GM23338 (cell line): Measurements from ENCODE around the gene CLSTN2. TPM values are rescaled to one million over a fixed set of nuclear protein-coding genes. Genes with fewer than 3 reads are reported as not detected.

Experiments
- ATAC-seq: fragments of 200-7000 bp; cut with Tn5 transposase; 3 replicates; pipeline ENCODE4 v1.9.1; 2020
- DNase-seq: peaks from one replicate; pipeline ENCODE4 v3.0.0-alpha.2; 2015; ENCODE audit warnings: low spot score
- H2AFZ ChIP-seq: fragments of 200-600 bp; sonication (generic); 2 replicates; pipeline ENCODE4 v1.8.0; 2016; ENCODE audit warnings: antibody characterized with exemption, mild to moderate bottlenecking, moderate library complexity
- H3F3A ChIP-seq: fragments of 200-600 bp; sonication (generic); replicated peaks from 2 replicates; pipeline ENCODE4 v1.8.0; 2017; ENCODE audit warnings: antibody characterized with exemption, mixed run types, low read depth
- H3K27ac ChIP-seq: fragments of 200-600 bp; sonication (generic); 2 replicates; pipeline ENCODE4 v1.6.1; 2016; ENCODE audit warnings: low read depth
- H3K27me3 ChIP-seq: fragments of 200-600 bp; sonication (generic); 2 replicates; pipeline ENCODE4 v1.8.0; 2016; ENCODE audit warnings: mild to moderate bottlenecking, mixed run types, moderate library complexity; ENCODE audit not compliant: insufficient read depth
- H3K36me3 ChIP-seq: fragments of 200-600 bp; sonication (generic); 2 replicates; pipeline ENCODE4 v1.8.0; 2016; ENCODE audit warnings: mild to moderate bottlenecking; ENCODE audit not compliant: insufficient read depth
- H3K4me1 ChIP-seq: fragments of 200-600 bp; sonication (generic); 2 replicates; pipeline ENCODE4 v1.8.0; 2016; ENCODE audit warnings: mild to moderate bottlenecking, moderate library complexity; ENCODE audit not compliant: insufficient read depth
- H3K4me2 ChIP-seq: fragments of 200-600 bp; sonication (generic); 2 replicates; pipeline ENCODE4 v1.7.1; 2017; ENCODE audit warnings: mixed run types
- H3K4me3 ChIP-seq: fragments of 200-600 bp; sonication (generic); 2 replicates; pipeline ENCODE4 v1.6.1; 2016; ENCODE audit warnings: mixed run types
- H3K79me2 ChIP-seq: fragments of 200-600 bp; sonication (generic); replicated peaks from 2 replicates; pipeline ENCODE4 v1.8.0; 2017; ENCODE audit warnings: mild to moderate bottlenecking; ENCODE audit not compliant: insufficient read depth
- H3K9me2 ChIP-seq: fragments of 200-600 bp; sonication (generic); 2 replicates; pipeline ENCODE4 v1.8.0; 2017; ENCODE audit not compliant: insufficient read depth
- H4K20me1 ChIP-seq: fragments of 200-600 bp; sonication (generic); replicated peaks from 2 replicates; pipeline ENCODE4 v1.8.0; 2017; ENCODE audit warnings: mild to moderate bottlenecking; ENCODE audit not compliant: insufficient read depth
- H3K27ac Mint-ChIP-seq: 2 replicates; pipeline ENCODE4 v1.8.0; 2020; ENCODE audit warnings: inconsistent platforms, mild to moderate bottlenecking, moderate library complexity, mixed read lengths
- H3K27me3 Mint-ChIP-seq: 3 replicates; pipeline ENCODE4 v1.8.0; 2022; ENCODE audit warnings: low read depth, mild to moderate bottlenecking, moderate library complexity, mixed read lengths, inconsistent platforms; ENCODE audit not compliant: insufficient read depth, poor library complexity
- H3K36me3 Mint-ChIP-seq: 3 replicates; pipeline ENCODE4 v1.8.0; 2021; ENCODE audit warnings: low read depth, mild to moderate bottlenecking, inconsistent platforms, moderate library complexity, mixed read lengths
- H3K4me1 Mint-ChIP-seq: 3 replicates; pipeline ENCODE4 v1.8.0; 2020; ENCODE audit warnings: mild to moderate bottlenecking, inconsistent platforms, mixed read lengths
- H3K4me3 Mint-ChIP-seq: 3 replicates; pipeline ENCODE4 v1.8.0; 2021; ENCODE audit warnings: moderate library complexity, mild to moderate bottlenecking, inconsistent platforms, mixed read lengths
- H3K9me3 Mint-ChIP-seq: 3 replicates; pipeline ENCODE4 v1.8.0; 2020; ENCODE audit warnings: moderate library complexity, mild to moderate bottlenecking, inconsistent platforms, mixed read lengths
- CTCF ChIP-seq, 2 experiments: fragments of 200-600 bp in 1 of 2; sonication (generic) in 1 of 2; conservative IDR thresholded peaks; 2 replicates each; pipeline versions ENCODE4 v1.5.1 to v1.6.1; 2016 to 2017; ENCODE audit warnings: antibody characterized with exemption in 2 of 2, low read depth in 2 of 2, mild to moderate bottlenecking in 2 of 2, moderate library complexity in 1 of 2
- ETS1 ChIP-seq: IDR thresholded peaks from 2 replicates; pipeline ENCODE4 v1.6.1; 2016; ENCODE audit warnings: antibody characterized with exemption
- EZH2 ChIP-seq: fragments of 200-600 bp; sonication (generic); IDR thresholded peaks from one replicate; pipeline ENCODE4 v1.8.0; 2017; ENCODE audit warnings: antibody characterized with exemption, mild to moderate bottlenecking, low read depth; ENCODE audit not compliant: unreplicated experiment
- JUNB ChIP-seq: IDR thresholded peaks from one replicate; pipeline ENCODE4 v1.6.1; 2016; ENCODE audit warnings: antibody characterized with exemption; ENCODE audit not compliant: unreplicated experiment
- NANOG ChIP-seq: IDR thresholded peaks from 2 replicates; pipeline ENCODE4 v1.6.1; 2016; ENCODE audit warnings: antibody characterized with exemption, borderline replicate concordance
- REST ChIP-seq: IDR thresholded peaks from one replicate; pipeline ENCODE4 v1.6.1; 2018; ENCODE audit warnings: antibody characterized with exemption; ENCODE audit not compliant: unreplicated experiment
- STAT1 ChIP-seq: IDR thresholded peaks from one replicate; pipeline ENCODE4 v1.6.1; 2016; ENCODE audit warnings: antibody characterized with exemption; ENCODE audit not compliant: unreplicated experiment
- ZNF331 ChIP-seq: fragments of 250-450 bp; sonication (Bioruptor Pico); IDR thresholded peaks from 2 replicates; pipeline ENCODE4 v1.5.0; 2020; ENCODE audit warnings: low read depth, mild to moderate bottlenecking, moderate library complexity
- polyA plus RNA-seq: library from polyadenylated mRNA; unstranded; fragments of >200 nt; fragmentation: Nextera tagmentation; extraction: Ambion mirVana; gene quantifications from 2 replicates; pipeline ENCODE4 v1.2.1, GENCODE V29; 2016
- total RNA-seq: library from RNA; depleted of rRNA; stranded (reverse); fragments of >200 nt; shearing (Covaris generic); gene quantifications from 2 replicates; pipeline ENCODE4 v1.2.3, GENCODE V29; 2014

Gene CLSTN2
- total and polyA plus RNA-seq, 2 experiments from 2014 or later = 0.11 to 0.83 TPM

GRCh38 chr3:140568842-140569520, 634.0 kb downstream of the CLSTN2 start:
- H3K9me3 Mint-ChIP-seq = peaks cover 3% of the 10 kb centered on the region; the same call in 1 of the 3 replicates
- no peak overlapping the region for H3K4me3 ChIP-seq
- H3K79me2 ChIP-seq = no peaks in the 10 kb centered on the region
- no peaks in the 10 kb centered on the region for H3K4me1 ChIP-seq
- no peaks in the 10 kb centered on the region for H3K36me3 ChIP-seq
- DNase-seq = no peak
- H4K20me1 ChIP-seq = no peaks in the 10 kb centered on the region
- H2AFZ ChIP-seq = no peak overlapping the region
- peaks cover 7% of the 10 kb centered on the region for H3K27me3 Mint-ChIP-seq
- TF ChIP-seq JUNB = no peak
- TF ChIP-seq CTCF (conservative IDR thresholded peaks at IDR 0.05; ENCODE audit: low read depth in 2 of 2) = no peak
- TF ChIP-seq STAT1 = no peak
- TF ChIP-seq EZH2 = no peak
- H3K36me3 Mint-ChIP-seq = no peaks in the 10 kb centered on the region
- H3F3A ChIP-seq = no peaks in the 10 kb centered on the region
- H3K27ac ChIP-seq = no peak overlapping the region
- H3K4me3 Mint-ChIP-seq = no peak overlapping the region
- no peak for ATAC-seq
- H3K4me1 Mint-ChIP-seq = no peaks in the 10 kb centered on the region
- H3K27me3 ChIP-seq = no peaks in the 10 kb centered on the region
- no peak overlapping the region for H3K4me2 ChIP-seq
- no peak overlapping the region for H3K27ac Mint-ChIP-seq
- no peaks in the 10 kb centered on the region; the same call in 1 of the 2 replicates for H3K9me2 ChIP-seq

- DNase-seq (no peak), ATAC-seq (no peak)
- Histone ChIP-seq H4K20me1 (no peaks in the 10 kb centered on the region), H3K4me3 (no peak overlapping the region), H3K4me1 (no peaks in the 10 kb centered on the region), H3K4me2 (no peak overlapping the region), H3F3A (no peaks in the 10 kb centered on the region), H2AFZ (no peak overlapping the region), H3K9me2 (no peaks in the 10 kb centered on the region), H3K79me2 (no peaks in the 10 kb centered on the region), H3K27ac (no peak overlapping the region), H3K36me3 (no peaks in the 10 kb centered on the region), H3K27me3 (no peaks in the 10 kb centered on the region)
- TF ChIP-seq EZH2 = no peak
- TF ChIP-seq ZNF331 = no peak
- no peak for TF ChIP-seq CTCF (conservative IDR thresholded peaks at IDR 0.05; ENCODE audit: low read depth in 2 of 2)
- H3K4me1 Mint-ChIP-seq = no peaks in the 10 kb centered on the region
- H3K27me3 Mint-ChIP-seq = peaks cover 6% of the 10 kb centered on the region
- H3K36me3 Mint-ChIP-seq = no peaks in the 10 kb centered on the region
- H3K4me3 Mint-ChIP-seq = no peak overlapping the region
- no peak overlapping the region for H3K27ac Mint-ChIP-seq
- peaks cover 3% of the 10 kb centered on the region; the same call in 1 of the 3 replicates for H3K9me3 Mint-ChIP-seq
Observed at GRCh38 chr3:140570602-140571001, 635.6 kb downstream of the CLSTN2 start.

- no peak for TF ChIP-seq ETS1
- TF ChIP-seq NANOG = no peak
- TF ChIP-seq REST = no peak
- no peaks in the 10 kb centered on the region for H3K4me1 Mint-ChIP-seq
- no peak overlapping the region for H3K4me3 Mint-ChIP-seq
- H3K4me3 ChIP-seq = no peak overlapping the region
- ATAC-seq (no peak), DNase-seq (no peak)
- H3F3A ChIP-seq = no peaks in the 10 kb centered on the region
- H3K36me3 Mint-ChIP-seq = no peaks in the 10 kb centered on the region
- no peaks in the 10 kb centered on the region for H3K79me2 ChIP-seq
- H3K4me1 ChIP-seq = no peaks in the 10 kb centered on the region
- no peaks in the 10 kb centered on the region for H4K20me1 ChIP-seq
- H3K27me3 Mint-ChIP-seq = peaks cover 3% of the 10 kb centered on the region
- H2AFZ ChIP-seq = no peak overlapping the region
- H3K27ac Mint-ChIP-seq = no peak overlapping the region
- H3K27me3 ChIP-seq = no peaks in the 10 kb centered on the region
- H3K4me2 ChIP-seq = no peak overlapping the region
- H3K27ac ChIP-seq = no peak overlapping the region
- no peaks in the 10 kb centered on the region for H3K36me3 ChIP-seq
- H3K9me2 ChIP-seq = no peaks in the 10 kb centered on the region
- no peaks in the 10 kb centered on the region for H3K9me3 Mint-ChIP-seq
Observed at GRCh38 chr3:140571836-140572235, 636.9 kb downstream of the CLSTN2 start.
